GM12874 (cell line): Measurements from ENCODE around the gene ZFP91.

Source experiments
- CTCF ChIP-seq: IDR thresholded peaks from 2 replicates; pipeline ENCODE4 v1.5.1; 2011; ENCODE audit warnings: low read depth, mild to moderate bottlenecking, control low read depth, low read length, moderate library complexity; ENCODE audit not compliant: insufficient read depth

ZFP91 gene

GRCh38 chr11:58577555-58578135 lies 1.2 kb upstream of the ZFP91 start:
- TF ChIP-seq CTCF: no peak

GRCh38 chr11:58578136-58578634 lies 678 bp upstream of the ZFP91 start:
- no peak for TF ChIP-seq CTCF

GRCh38 chr11:58579192-58580129 lies 598 bp downstream of the ZFP91 start:
- TF ChIP-seq CTCF: peak; percentile 83

- TF ChIP-seq CTCF: no peak
Measured at GRCh38 chr11:58580311-58580710, 1.4 kb downstream of the ZFP91 start.

- TF ChIP-seq CTCF: no peak
Measured at GRCh38 chr11:58582437-58582836, 3.6 kb downstream of the ZFP91 start.

- no peak for TF ChIP-seq CTCF
Measured at GRCh38 chr11:58586998-58587397, 8.1 kb downstream of the ZFP91 start.

- no peak for TF ChIP-seq CTCF
Measured at GRCh38 chr11:58591659-58592058, 12.8 kb downstream of the ZFP91 start.
